CD4-positive, alpha-beta T cell treated with Interleukin-15 for 1 hour (primary cell): ENCODE data around the gene PRH2.

ENCODE experiments used
- DNase-seq: peaks from one replicate; pipeline ENCODE4 v3.0.0-alpha.2; 2020

PRH2 gene

DNA sequence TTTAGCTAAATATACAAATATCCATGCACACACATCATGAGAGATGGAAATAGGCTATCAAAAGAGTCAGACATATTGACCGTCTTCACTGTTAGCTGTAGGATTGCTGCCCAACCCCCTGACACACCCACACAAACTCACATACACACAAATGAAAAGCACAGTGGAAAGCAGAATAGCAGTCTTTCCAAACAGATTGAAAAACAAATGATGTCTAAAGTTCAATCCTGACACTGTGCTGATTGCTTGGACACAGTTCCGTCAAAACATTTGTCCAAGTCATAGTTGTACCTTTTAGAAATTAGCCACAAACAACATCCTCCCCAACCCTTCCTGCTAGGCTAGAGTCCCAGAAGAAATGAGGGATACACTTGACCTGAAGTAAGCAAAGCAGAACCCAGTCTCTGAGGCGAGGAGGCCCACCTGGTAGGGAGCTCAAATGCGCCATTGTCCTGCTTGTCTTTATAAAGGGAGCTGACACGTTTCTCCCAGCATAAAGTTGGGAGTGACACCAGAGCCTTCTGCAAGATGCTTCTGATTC lies at the start of gene PRH2:
PRH2 (plus strand) TSS at position 491 of the 541 bp plus-strand sequence; CDS start at position 529, 38 bp downstream.
- DNase-seq = no peak

GRCh38 chr12:10884086-10884725 lies 44.8 kb upstream of the PRH2 start, which contains the start of gene PRH1:
Gene PRH1, minus strand, starts transcription at chr12:10884255. Its CDS starts 38 bp downstream, at chr12:10884217.
- DNase-seq = no peak

DNA sequence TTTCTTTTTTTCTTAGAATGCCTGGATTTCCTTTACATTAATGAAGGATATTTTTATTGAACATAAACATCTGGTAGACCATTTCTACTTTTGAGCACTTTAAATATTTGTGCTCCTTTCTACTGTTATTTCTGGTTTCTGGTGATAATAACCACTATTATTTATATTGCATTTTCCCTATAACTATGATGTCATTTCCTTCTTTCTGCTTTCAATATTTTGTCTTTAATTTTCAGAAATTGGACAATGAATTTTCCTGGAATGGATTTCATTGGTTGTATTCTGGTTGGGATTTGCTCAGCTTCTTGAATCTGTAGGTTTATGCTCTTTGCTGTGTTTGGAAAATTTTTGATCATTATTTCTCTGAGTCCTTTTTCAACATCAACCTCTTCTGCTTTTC lies 39.8 kb upstream of the PRH2 start:
- DNase-seq = no peak

DNA sequence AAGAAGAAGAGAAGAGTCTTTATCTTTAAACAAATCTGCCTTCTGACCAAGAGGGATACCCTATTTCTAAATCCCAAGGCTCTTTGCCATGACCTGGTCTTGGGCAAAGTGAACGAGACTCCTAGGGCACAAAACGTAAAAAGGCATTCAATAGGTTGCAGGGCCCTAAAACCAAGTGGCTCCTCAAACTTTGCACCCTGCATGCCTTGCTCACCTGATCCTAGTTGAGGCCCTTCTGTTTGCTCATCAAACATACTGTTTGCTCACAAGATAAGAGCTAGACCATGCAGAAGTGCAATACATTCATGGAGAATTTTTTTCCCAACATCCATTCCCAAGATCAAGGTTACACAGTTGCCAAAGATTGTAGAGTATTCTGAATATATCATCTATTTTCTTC lies 37.1 kb upstream of the PRH2 start:
- DNase-seq = no peak

DNA sequence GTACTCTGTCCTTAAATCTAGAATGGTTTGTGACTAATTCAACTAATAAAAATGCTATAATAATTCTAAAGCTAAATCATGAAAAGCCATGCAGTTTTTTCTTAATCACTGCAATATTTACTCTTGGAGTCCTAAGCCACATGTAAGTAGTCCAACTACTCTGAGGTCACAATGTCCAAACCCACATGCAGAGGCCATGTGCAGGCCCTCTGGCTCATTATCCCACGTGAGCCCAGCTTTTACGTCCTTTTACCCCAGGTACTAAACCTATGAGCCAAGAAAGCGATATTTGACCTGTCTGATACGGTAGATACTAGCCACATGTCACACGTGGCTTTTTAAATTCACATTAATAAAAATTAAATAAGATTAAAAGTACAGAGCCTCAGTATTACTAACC lies 32.2 kb upstream of the PRH2 start:
- DNase-seq = no peak

DNA sequence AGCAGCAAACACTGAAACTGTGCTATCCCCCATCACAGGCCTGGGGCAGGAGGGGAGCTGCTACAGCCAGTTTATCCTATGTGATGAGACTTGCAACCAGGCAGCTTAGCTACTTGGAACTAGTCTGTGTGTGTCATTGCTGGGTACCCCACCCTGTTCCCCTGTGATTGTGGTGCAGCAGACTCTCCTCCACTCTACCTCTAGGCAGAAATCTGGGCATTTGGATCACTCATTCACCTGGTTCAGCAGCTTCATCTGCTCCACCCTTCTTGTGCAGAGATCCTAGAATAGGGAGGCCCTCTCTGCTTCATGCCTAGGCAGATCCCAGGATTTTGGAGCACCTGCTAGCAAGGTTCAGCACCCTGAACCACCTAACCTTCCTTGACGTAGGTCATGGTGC lies 28.5 kb upstream of the PRH2 start:
- no peak for DNase-seq

GRCh38 chr12:10900972-10901371 lies 28.1 kb upstream of the PRH2 start:
- no peak for DNase-seq

DNA sequence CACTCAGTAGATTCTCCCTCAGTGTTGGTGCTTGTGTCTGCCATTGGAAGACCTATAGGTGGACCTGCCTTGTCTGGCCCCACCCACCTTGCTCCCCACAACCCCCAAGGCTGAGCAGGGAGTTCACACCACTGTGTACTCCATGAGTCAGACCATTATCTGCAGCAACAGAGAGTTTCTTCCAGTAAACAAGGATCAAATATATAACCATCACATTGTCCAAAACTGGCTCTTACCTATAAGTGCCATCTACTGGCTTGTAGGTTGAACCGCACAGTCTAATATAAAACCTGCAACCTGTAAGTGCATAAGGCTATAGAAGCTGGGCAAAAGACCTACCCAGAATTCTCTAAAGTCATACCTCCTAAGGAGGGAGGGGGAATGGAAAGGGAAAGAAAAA lies 27.6 kb upstream of the PRH2 start:
- no peak for DNase-seq

DNA sequence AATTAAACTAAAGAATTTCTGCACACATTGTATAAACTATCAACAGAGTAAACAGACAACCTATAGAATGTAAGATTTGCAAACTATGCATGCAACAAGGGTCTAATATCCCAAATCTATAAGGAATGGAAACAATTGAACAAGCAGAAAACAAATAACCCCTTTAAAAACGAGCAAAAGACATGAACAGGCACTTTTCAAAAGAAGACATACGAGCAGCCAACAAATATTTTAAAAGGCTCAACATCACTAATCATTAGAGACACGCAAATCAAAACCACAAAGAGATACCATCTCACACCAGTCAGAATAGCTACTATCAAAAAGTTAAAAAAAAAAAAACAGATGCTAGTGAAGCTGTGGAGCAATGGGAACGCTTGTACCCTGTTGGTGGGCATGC lies 24.4 kb upstream of the PRH2 start:
- no peak for DNase-seq

- no peak for DNase-seq
Measured at GRCh38 chr12:10909462-10909861, 19.6 kb upstream of the PRH2 start, which contains the start of gene TAS2R13. Gene TAS2R13, minus strand, starts transcription at chr12:10909562. Its CDS starts 264 bp downstream, at chr12:10909298.

DNA sequence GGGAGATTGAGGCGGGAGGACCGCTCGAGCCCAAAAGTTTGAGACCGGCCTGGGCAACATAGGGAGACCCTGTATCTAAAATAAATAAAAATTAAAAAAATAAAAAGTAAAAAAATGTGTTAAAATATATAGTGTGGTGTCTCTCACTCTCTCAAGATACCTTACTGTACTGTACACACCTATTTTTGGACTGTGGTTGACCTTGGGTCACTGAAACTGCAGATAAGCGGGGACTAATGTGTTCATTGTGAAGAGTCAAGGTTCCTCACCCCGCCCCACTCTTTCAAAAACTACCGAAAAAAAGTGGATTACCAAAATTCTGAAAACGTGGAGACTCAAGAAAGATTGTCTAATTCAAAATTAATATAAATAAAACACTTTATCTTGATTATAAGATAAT lies 18.7 kb upstream of the PRH2 start:
- DNase-seq = no peak

- DNase-seq = no peak
Measured at GRCh38 chr12:10919809-10920208, 9.2 kb upstream of the PRH2 start.

GRCh38 chr12:10926269-10926668 lies 2.8 kb upstream of the PRH2 start:
- DNase-seq = no peak

DNA sequence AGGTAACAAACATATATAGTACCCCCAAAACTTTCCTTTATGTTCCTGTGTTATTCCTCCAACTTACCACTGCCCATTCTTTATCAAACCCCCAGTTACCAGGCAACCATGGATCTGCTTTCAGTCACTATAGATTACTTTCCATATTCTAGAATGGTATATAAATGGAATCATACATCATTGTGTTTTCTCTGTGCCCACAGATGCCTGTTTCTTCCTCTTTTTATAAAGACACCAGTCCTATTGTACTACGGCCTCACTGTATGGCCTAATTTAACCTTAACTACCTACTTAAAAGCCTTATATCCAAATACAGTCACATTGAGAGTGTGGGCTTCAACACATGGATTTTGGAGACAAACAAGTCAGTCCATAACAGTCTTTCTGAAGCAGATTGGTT lies 7.5 kb downstream of the PRH2 start:
- no peak for DNase-seq

DNA sequence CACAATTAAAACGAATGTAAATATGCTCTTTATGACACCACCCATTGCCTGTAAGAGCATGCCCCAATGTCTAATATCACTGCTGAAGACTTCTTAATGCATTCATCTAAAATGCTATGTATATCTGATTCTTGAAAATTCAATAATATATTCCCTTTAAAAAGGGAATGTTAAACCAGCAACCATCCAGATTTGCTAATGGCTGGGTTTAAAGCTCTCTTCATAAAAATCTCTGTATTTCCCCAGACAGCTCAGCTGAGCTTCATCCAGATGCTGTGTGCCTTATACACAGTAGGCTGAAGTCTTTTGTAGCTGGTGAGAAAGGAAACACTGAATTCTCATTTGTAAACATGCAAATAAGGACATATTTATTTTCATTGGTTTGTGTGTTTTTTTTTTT lies 10.1 kb downstream of the PRH2 start, which contains the start of gene TAS2R14:
TAS2R14 (minus strand) TSS at position 101 of the 400 bp plus-strand sequence; CDS start at position 45, 56 bp downstream.
- DNase-seq = no peak

GRCh38 chr12:10940389-10940788 lies 11.4 kb downstream of the PRH2 start:
- DNase-seq = no peak

- DNase-seq = no peak
Measured at GRCh38 chr12:10941369-10941768, 12.3 kb downstream of the PRH2 start.

DNA sequence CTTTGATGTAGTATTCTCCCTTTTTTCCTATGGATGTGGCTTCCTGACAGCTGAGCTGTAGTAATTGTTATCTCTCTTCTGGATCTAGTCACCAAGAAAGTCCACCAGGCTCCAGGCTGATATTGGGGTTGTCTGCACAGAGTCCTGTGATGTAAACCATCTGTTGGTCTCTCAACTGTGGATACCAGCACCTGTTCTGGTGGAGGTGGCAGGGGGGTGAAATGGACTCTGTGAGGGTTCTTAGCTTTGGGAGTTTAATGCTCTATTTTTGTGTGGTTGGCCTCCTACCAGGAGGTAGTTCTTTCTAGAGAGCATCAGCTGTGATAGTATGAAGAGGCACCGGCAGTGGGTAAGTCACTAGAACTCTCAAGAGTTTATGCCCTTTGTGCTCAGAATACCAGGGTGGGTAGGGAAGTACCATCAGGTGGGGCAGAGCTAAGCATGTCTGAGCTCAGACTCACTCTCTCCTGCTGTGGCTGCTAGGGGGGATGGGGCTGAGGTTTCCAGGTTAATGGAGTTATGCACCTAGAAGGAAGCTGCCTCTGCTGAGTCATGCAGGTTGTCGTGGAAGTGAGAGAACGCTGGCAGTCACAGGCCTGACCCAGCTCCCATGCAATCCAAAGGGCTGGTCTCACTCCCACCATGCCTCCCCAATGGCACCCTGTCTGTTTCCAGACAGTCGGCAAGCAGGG lies 13.0 kb downstream of the PRH2 start:
- no peak for DNase-seq

GRCh38 chr12:10943167-10943566 lies 14.1 kb downstream of the PRH2 start:
- no peak for DNase-seq

- DNase-seq = no peak
Measured at GRCh38 chr12:10952645-10953044, 23.6 kb downstream of the PRH2 start.

DNA sequence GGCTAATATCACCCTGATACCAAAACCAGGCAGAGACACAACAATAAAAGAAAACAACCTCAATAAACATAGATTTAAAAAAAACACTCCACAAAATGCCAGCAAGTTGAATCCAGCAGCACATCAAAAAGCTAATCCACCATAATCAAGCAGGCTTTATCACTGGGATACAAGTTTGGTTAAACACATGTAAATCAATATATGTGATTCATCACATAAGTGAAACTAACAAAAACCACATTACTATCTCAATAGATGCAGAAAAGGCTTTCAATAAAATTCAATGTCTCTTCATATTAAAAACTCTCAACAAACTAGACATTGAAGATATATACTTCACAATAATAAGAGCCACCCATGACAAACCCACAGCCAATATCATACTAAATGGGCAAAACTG lies 27.0 kb downstream of the PRH2 start:
- DNase-seq = no peak

GRCh38 chr12:10957741-10958140 lies 28.7 kb downstream of the PRH2 start:
- DNase-seq = no peak

DNA sequence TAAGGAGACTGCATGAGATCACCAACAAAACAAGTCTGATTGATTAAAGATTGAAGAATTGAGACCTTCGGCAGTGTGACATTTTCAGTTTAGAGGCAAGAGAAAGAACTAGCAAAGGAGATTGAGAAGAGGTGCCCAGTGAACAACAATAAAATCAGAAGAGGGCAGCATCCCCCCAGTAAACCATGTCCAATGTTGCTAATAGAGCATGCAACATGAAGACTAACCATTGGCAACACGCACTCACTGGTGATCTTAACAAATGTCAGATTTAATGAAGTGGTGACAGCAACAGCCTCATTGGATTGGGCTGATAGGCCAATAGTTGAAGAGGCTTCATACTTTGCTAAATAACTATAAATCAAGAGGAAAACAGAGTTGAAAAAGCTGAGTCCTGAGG lies 30.8 kb downstream of the PRH2 start:
- DNase-seq = no peak

DNA sequence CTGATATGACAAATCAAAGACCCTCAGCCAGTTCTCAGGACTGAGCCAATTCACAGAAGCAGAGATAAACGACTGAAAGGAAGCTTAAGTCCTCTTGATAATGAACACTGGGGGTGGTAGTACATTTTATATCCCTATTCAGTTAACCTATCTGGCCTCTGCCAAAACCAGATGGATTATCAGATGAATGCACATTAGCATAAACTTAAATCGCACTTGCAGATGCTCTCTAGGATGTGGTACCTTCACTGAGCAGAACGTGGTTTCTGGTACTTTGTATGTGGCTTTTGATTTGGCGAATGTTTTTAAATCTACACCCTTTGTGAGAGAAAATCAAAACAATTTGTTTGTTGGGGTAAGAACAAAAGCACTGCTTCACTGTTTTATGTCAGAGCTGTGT lies 31.2 kb downstream of the PRH2 start:
- DNase-seq = no peak
